Keratinocyte (primary cell): Measurements from ENCODE around the gene ACTR3. TPM values are rescaled to one million over a fixed set of nuclear protein-coding genes. Genes with fewer than 3 reads are reported as not detected.

ENCODE experiments used
- DNase-seq: peaks from one replicate; pipeline ENCODE4 v3.0.0-alpha.2; 2011; ENCODE audit warnings: low read depth, missing footprints, low spot score
- FAIRE-seq: peaks from 2 replicates; lab custom pipeline; 2011; peaks lifted over from hg19 to GRCh38; lab: Jason Lieb, UNC
- H2AFZ ChIP-seq: 2 replicates; pipeline ENCODE4 v1.6.0; 2012; ENCODE audit warnings: low read length, control low read depth, inconsistent platforms; ENCODE audit not compliant: control insufficient read depth
- H3K27ac ChIP-seq: 2 replicates; pipeline ENCODE4 v1.5.1; 2011; ENCODE audit warnings: low read length; ENCODE audit not compliant: control insufficient read depth, insufficient read depth
- H3K27me3 ChIP-seq: 3 replicates; pipeline ENCODE4 v1.6.0; 2011; ENCODE audit warnings: low read length; ENCODE audit not compliant: control insufficient read depth, insufficient read depth; ENCODE audit errors: extremely low read depth
- H3K36me3 ChIP-seq, 2 experiments: 2 replicates in 1 of 2; 3 replicates in 1 of 2; pipeline ENCODE4 v1.5.1; 2011; ENCODE audit warnings: low read length in 2 of 2, mild to moderate bottlenecking in 1 of 2; ENCODE audit not compliant: control insufficient read depth in 2 of 2, insufficient read depth in 2 of 2; ENCODE audit errors: extremely low read depth in 1 of 2
- H3K4me1 ChIP-seq: 3 replicates; pipeline ENCODE4 v1.5.1; 2011; ENCODE audit warnings: low read length; ENCODE audit not compliant: control insufficient read depth, insufficient read depth; ENCODE audit errors: extremely low read depth
- H3K4me2 ChIP-seq: 3 replicates; pipeline ENCODE4 v1.6.0; 2011; ENCODE audit warnings: low read depth, low read length; ENCODE audit not compliant: control insufficient read depth, insufficient read depth; ENCODE audit errors: extremely low read depth
- H3K4me3 ChIP-seq, 3 experiments: fragments of 200-600 bp in 1 of 3; sonication (generic) in 1 of 3; 2 replicates in 2 of 3; 3 replicates in 1 of 3; pipeline ENCODE4 v1.5.1; 2011 to 2016; ENCODE audit warnings: low read length in 3 of 3, mild to moderate bottlenecking in 3 of 3, control low read depth in 2 of 3, inconsistent platforms in 1 of 3, low read depth in 1 of 3, mixed read lengths in 1 of 3, mixed run types in 1 of 3, moderate library complexity in 1 of 3; ENCODE audit not compliant: control insufficient read depth in 2 of 3, insufficient read depth in 2 of 3; ENCODE audit errors: extremely low read depth in 1 of 3
- H3K79me2 ChIP-seq: 2 replicates; pipeline ENCODE4 v1.6.0; 2012; ENCODE audit warnings: low read length; ENCODE audit not compliant: control insufficient read depth, insufficient read depth
- H3K9ac ChIP-seq: 3 replicates; pipeline ENCODE4 v1.6.0; 2011; ENCODE audit warnings: low read length; ENCODE audit not compliant: control insufficient read depth, insufficient read depth; ENCODE audit errors: extremely low read depth
- H3K9me1 ChIP-seq: 3 replicates; pipeline ENCODE4 v1.6.0; 2011; ENCODE audit warnings: low read length; ENCODE audit not compliant: control insufficient read depth, insufficient read depth; ENCODE audit errors: extremely low read depth
- H3K9me3 ChIP-seq: 2 replicates; pipeline ENCODE4 v1.5.1; 2012; ENCODE audit warnings: low read depth, low read length; ENCODE audit not compliant: control insufficient read depth
- H4K20me1 ChIP-seq: 3 replicates; pipeline ENCODE4 v1.6.0; 2011; ENCODE audit warnings: low read length; ENCODE audit not compliant: control insufficient read depth, insufficient read depth; ENCODE audit errors: extremely low read depth
- EZH2 ChIP-seq: IDR thresholded peaks from one replicate; pipeline ENCODE4 v1.6.1; 2012; ENCODE audit warnings: inconsistent platforms, mild to moderate bottlenecking, low read length, moderate library complexity
- dilution Hi-C: fragments of 300-500 bp; cut with MboI; formaldehyde crosslinking; loops from one replicate; pipeline ENCODE4 v1.7.0; 2020; ENCODE audit warnings: low sequenced_read_pairs; ENCODE audit not compliant: extremely low pct_ligation_motif_present
- polyA plus RNA-seq, 5 experiments: library from polyadenylated mRNA; depleted of rRNA in 3 of 5; stranded (reverse) in 3 of 5; stranded (forward) in 1 of 5; unstranded in 1 of 5; fragments of >200 nt; gene quantifications; 1 replicate in 1 of 5; 2 replicates in 3 of 5; 3 replicates in 1 of 5; pipeline versions ENCODE4 v1.2.1 to v1.2.3, GENCODE V29; 2011 to 2012; ENCODE audit warnings: missing spikeins in 2 of 5, low read depth in 1 of 5, low replicate concordance in 1 of 5
- TF ChIP-seq, protein P1 (sequence below), 3 experiments: IDR thresholded peaks in 1 of 3; conservative IDR thresholded peaks in 1 of 3; optimal IDR thresholded peaks in 1 of 3; 2 replicates in 2 of 3; 3 replicates in 1 of 3; pipeline versions ENCODE3 to v1.5.1; 2011; ENCODE audit warnings: low read length in 3 of 3, mild to moderate bottlenecking in 3 of 3, moderate library complexity in 2 of 3, control low read depth in 1 of 3, inconsistent platforms in 1 of 3; ENCODE audit not compliant: insufficient read depth in 2 of 3; ENCODE audit errors: extremely low read depth in 1 of 3

The ACTR3 gene
- polyA plus RNA-seq, 1 donor (not counting 4 experiments of a cell fraction or from before 2014, with no cell fraction given), result 340 TPM

DNA sequence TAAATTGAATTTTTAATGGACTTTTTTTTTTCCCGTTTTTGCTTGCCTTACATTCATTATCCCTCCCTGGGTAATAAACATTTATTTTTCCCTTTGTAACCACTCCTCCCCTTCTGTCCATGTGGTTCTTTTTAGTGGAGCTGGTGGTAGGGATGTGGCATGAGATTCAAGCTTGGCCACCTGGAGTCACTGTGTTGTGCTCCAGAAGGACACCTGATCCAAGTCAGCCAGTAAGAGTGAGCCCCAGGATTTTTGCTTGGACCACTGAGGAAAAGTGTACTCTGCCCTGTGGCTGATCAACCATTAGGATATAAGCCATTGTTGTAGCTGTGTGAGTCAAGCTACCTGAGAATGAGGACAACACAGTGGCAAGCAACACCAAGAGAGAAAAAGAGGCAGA is 11.1 kb upstream of the ACTR3 start:
- no peak overlapping the region for H2AFZ ChIP-seq
- H3K27ac ChIP-seq, result no peak overlapping the region

DNA sequence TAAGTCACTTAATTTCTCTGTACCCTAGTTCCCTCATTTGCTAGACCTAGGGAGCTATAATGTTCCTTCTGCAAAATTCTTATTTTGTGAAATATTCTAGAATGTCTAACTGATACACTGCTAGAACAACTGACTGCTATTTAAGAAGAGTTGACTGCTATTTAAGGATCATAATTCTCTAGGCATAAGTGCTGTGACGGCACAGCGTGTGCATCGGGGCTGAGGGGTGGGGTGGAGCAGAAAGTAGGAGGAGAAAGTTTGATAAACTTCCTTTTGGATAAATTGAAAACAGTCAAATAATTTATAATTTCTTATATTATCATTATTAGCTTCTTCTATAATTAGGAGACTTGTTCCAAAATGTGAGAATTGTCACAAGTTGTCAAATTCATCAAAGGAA is 10.4 kb upstream of the ACTR3 start:
- no peak overlapping the region for H3K9ac ChIP-seq
- H3K27me3 ChIP-seq, result no peaks in the 10 kb centered on the region
- no peaks in the 10 kb centered on the region for H4K20me1 ChIP-seq
- H3K4me2 ChIP-seq, result no peak overlapping the region
- H3K36me3 ChIP-seq, result peaks cover 0 to 1% of the 10 kb centered on the region in 2 experiments
- peaks cover 20% of the 10 kb centered on the region for H3K4me1 ChIP-seq
- dilution Hi-C loops, result no loop called here
- H3K4me3 ChIP-seq, result no peak overlapping the region
- no peak overlapping the region for H3K27ac ChIP-seq
- TF ChIP-seq, protein P1, sequence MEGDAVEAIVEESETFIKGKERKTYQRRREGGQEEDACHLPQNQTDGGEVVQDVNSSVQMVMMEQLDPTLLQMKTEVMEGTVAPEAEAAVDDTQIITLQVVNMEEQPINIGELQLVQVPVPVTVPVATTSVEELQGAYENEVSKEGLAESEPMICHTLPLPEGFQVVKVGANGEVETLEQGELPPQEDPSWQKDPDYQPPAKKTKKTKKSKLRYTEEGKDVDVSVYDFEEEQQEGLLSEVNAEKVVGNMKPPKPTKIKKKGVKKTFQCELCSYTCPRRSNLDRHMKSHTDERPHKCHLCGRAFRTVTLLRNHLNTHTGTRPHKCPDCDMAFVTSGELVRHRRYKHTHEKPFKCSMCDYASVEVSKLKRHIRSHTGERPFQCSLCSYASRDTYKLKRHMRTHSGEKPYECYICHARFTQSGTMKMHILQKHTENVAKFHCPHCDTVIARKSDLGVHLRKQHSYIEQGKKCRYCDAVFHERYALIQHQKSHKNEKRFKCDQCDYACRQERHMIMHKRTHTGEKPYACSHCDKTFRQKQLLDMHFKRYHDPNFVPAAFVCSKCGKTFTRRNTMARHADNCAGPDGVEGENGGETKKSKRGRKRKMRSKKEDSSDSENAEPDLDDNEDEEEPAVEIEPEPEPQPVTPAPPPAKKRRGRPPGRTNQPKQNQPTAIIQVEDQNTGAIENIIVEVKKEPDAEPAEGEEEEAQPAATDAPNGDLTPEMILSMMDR (optimal IDR thresholded peaks at IDR 0.05 in 1 of 3, IDR thresholded peaks at IDR 0.05 in 1 of 3, conservative IDR thresholded peaks at IDR 0.05 in 1 of 3; ENCODE audit: extremely low read depth in 1 of 3, insufficient read depth in 2 of 3, low read length in 3 of 3), result no peak
- TF ChIP-seq EZH2, result no peak
- no peak overlapping the region for H2AFZ ChIP-seq
- FAIRE-seq, result no peak
- no peaks in the 10 kb centered on the region for H3K9me1 ChIP-seq
- DNase-seq, result no peak
- H3K79me2 ChIP-seq, result no peaks in the 10 kb centered on the region
- no peaks in the 10 kb centered on the region for H3K9me3 ChIP-seq

More for the DNA sequence above, 11.1 kb upstream of the ACTR3 start:
- Histone ChIP-seq H3K79me2 (no peaks in the 10 kb centered on the region), H3K9me3 (no peaks in the 10 kb centered on the region), H3K9me1 (no peaks in the 10 kb centered on the region), H3K27me3 (no peaks in the 10 kb centered on the region), H3K4me2 (no peak overlapping the region), H3K36me3 (peaks cover 0 to 1% of the 10 kb centered on the region in 2 experiments), H3K4me1 (peaks cover 23% of the 10 kb centered on the region), H4K20me1 (no peaks in the 10 kb centered on the region), H3K9ac (no peak overlapping the region), H3K4me3 (no peak overlapping the region)
- no peak for TF ChIP-seq EZH2
- no peak for DNase-seq
- dilution Hi-C loops, result no loop called here
- FAIRE-seq, result no peak

DNA sequence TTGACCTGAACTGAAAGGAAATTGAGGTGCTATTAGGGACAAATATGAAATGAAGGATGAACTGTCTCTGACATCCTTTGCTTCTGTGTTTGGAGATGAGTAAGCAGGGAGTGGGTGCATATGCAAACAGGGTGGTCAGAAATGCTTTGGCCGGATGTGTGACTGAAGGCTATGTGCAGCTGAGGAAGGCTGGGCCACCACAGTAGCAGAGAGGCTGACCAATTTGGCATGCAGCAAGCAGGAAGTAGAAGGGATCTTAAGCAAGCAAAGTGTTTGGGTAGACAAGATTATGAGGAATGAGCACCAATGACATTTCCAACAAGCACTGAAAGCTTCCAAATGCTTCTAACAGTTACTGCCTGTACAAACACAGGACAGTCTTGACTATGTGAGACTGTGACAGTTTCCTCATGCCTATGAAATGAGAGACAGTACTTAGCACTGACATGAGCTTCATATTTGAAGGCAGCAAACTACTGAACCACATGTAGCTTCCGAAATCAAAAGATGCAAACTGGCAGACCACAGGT is 3.3 kb upstream of the ACTR3 start:
- peaks cover 23% of the 10 kb centered on the region for H3K79me2 ChIP-seq
- H3K4me3 ChIP-seq, result no peak overlapping the region
- H3K9ac ChIP-seq, result no peak overlapping the region
- TF ChIP-seq, protein P1 (optimal IDR thresholded peaks at IDR 0.05 in 1 of 3, IDR thresholded peaks at IDR 0.05 in 1 of 3, conservative IDR thresholded peaks at IDR 0.05 in 1 of 3; ENCODE audit: extremely low read depth in 1 of 3, insufficient read depth in 2 of 3, low read length in 3 of 3), result no peak
- TF ChIP-seq EZH2, result no peak
- DNase-seq, result no peak
- H3K27me3 ChIP-seq, result no peaks in the 10 kb centered on the region
- H3K36me3 ChIP-seq, result peaks cover 0 to 1% of the 10 kb centered on the region in 2 experiments
- H2AFZ ChIP-seq, result no peak overlapping the region
- H3K9me3 ChIP-seq, result no peaks in the 10 kb centered on the region
- H4K20me1 ChIP-seq, result no peaks in the 10 kb centered on the region
- H3K4me2 ChIP-seq, result peak overlapping the region; percentile 32
- dilution Hi-C loops, result no loop called here
- H3K9me1 ChIP-seq, result no peaks in the 10 kb centered on the region
- no peak overlapping the region for H3K27ac ChIP-seq
- H3K4me1 ChIP-seq, result peaks cover 16% of the 10 kb centered on the region
- FAIRE-seq, result no peak
